ENCODE results near the gene RCC2. TPM values are rescaled to one million over a fixed set of nuclear protein-coding genes. Genes with fewer than 3 reads are reported as not detected.

Gene RCC2
- total and polyA plus RNA-seq, 7 donors: 12.8 to 62.9 (median 21.0) TPM

DNA sequence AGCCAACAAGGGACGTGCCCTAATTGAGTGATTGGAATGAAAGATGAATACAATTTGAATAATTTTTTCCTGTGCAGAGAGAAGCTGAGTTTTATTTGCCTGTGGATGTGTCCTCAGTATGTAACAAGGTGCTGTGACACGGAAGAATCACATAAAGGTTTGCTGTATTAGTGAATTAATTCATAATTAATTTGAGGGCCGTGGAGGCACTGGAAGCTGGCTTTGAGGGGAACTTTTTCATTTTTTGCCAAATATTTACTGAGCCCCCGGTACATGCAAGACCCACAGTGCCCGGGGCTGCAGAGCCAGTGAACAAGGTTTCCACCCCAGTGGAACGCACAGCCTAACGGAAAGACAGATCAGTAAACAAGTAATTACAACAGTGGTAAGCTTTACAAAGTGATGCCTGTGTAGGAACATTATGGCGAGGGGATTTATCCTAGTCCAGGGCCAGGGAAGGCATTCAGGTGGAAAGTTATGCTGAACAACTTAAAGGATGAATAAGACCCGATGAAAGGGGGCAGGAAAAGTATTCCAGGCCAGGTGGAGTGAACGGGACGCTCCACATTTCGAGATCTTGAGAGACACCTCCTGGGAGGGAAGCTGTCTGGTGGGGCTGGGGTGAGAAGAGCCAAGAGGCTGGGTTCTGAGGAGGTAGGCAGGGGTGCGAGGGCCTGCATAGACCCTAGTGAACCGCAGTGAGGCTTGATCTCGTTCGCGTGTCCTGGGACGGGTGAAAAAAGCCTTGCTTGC is 773 bp upstream of the RCC2 start:
- DNase-seq: no peak
- intact Hi-C loops (cut with DNase I): no loop called here
- no peaks in the 10 kb centered on the region for H3K27me3 ChIP-seq
- no peaks in the 10 kb centered on the region for H3K9me3 ChIP-seq
- peak overlapping the region; percentile 78 to 94 (median 88) for H3K27ac ChIP-seq
- peaks cover 0 to 37% (median 26%) of the 10 kb centered on the region in 4 donors for H3K4me1 ChIP-seq
- H3K36me3 ChIP-seq: no peaks in the 10 kb centered on the region
- 54 to 70% methylated on average over 18 of the region's 18 CpGs for WGBS, 2 donors
- peak overlapping the region; percentile 19 to 77 (median 66) for H3K4me3 ChIP-seq
- TF ChIP-seq POLR2A (IDR thresholded peaks at IDR 0.05) (no peak), EP300 (IDR thresholded peaks at IDR 0.05) (no peak), POLR2AphosphoS5 (IDR thresholded peaks at IDR 0.05) (no peak)
- TF ChIP-seq, protein P1, sequence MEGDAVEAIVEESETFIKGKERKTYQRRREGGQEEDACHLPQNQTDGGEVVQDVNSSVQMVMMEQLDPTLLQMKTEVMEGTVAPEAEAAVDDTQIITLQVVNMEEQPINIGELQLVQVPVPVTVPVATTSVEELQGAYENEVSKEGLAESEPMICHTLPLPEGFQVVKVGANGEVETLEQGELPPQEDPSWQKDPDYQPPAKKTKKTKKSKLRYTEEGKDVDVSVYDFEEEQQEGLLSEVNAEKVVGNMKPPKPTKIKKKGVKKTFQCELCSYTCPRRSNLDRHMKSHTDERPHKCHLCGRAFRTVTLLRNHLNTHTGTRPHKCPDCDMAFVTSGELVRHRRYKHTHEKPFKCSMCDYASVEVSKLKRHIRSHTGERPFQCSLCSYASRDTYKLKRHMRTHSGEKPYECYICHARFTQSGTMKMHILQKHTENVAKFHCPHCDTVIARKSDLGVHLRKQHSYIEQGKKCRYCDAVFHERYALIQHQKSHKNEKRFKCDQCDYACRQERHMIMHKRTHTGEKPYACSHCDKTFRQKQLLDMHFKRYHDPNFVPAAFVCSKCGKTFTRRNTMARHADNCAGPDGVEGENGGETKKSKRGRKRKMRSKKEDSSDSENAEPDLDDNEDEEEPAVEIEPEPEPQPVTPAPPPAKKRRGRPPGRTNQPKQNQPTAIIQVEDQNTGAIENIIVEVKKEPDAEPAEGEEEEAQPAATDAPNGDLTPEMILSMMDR (IDR thresholded peaks at IDR 0.05): no peak

DNA sequence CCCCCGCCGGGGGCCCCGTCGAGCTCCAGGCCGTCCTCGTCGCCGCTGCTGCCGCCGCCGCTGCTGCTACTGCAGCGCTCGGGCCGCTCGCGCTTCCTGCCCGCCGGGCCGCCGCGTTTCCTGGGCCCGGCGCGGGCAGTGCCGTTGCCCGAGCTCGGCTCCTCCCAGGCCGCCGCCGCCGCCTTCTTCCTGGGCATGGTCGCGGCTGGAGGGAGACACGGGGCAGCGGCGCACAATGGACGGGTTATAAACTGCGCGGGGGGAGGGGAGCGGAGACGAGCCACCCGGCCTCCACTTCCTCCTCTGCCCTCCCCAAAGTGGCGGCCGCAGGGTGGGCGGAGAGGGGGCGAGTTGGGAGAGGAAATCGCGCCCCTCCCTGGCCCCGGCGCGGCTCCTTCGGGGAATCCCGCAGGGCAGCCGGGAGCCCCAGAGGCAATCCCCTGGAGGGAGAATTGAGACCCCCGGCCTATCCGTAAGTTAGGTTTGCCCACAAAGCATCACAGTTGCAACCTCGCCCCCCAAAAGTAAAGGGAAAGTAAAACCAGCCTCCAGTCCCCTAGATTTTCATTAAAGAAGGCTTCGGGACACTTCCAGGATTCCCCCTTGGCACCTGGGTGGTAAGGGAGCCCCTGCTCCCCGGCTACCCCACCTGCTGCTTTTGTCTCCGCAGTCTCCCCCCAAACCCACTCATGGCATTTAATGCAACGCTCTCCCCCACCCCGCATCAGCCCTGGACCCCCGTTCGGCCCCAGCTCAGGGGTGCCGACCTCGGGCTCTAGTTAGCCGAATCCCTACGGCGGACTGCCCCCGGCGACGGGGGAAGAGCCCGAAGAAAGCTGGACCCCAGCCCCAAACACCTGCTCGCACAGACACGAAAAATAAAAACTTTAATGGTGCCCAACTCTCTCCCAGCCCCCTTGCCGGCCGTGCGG is 893 bp downstream of the RCC2 start:
- 1% methylated on average over 78 of the region's 78 CpGs for WGBS, 2 donors
- H3K9me3 ChIP-seq: no peaks in the 10 kb centered on the region
- DNase-seq: no peak
- no peaks in the 10 kb centered on the region for H3K27me3 ChIP-seq
- H3K4me3 ChIP-seq: peak overlapping the region; percentile 60 to 77 (median 66)
- intact Hi-C loops (cut with DNase I): loop anchor here (1.0 to 5.0 kb wide), 2 partner anchors 18 to 89 kb away; no protein-coding TSS in a partner anchor
- H3K4me1 ChIP-seq: peaks cover 0 to 39% (median 29%) of the 10 kb centered on the region in 4 donors
- H3K36me3 ChIP-seq: peaks cover 0 to 11% (median 0%) of the 10 kb centered on the region in 4 donors
- H3K27ac ChIP-seq: peak overlapping the region; percentile 80 to 94 (median 88)
- no peak for TF ChIP-seq POLR2A (IDR thresholded peaks at IDR 0.05)
- peak in 1 of 4 donors; percentile 35 for TF ChIP-seq POLR2AphosphoS5 (IDR thresholded peaks at IDR 0.05)
- TF ChIP-seq EP300 (IDR thresholded peaks at IDR 0.05): no peak

DNA sequence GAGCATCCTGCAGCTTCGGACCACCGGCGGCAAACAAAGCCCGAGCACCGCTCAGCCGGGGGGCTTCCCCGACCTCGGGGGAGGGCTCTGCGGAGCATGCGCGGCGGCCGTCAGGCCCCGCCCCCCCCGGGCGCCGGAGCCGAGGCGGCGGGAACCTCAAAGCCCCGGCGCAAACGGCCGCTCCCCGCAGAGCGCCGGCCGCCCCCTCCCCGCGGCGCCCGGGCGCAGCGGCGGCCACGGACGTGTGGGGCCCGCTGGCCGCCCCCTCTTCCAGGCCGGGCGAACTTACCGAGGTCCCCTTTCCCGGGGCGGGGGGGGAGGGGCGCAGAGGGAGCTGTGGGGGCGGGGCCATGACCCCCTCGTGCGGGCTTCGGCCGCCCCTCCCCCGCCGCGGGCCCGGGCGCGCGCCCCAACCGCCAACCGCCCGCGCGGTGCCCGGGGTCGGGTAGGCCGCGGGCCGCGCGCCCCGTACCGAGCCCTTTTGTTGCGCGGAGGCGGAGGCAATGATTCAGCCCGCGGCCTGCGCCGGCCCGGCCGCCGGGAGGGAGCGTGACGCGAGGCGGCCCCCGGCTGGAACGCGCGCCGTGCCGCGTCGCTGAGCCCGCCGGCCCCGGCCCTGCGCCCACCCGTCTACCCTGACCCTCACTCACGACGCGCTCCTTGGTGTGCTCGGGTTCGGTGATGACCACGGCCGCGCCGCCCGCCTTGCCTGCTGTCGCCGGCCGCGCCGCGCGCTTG is 1.7 kb downstream of the RCC2 start:
- Histone ChIP-seq H3K4me1 (peaks cover 0 to 39% (median 29%) of the 10 kb centered on the region in 4 donors), H3K27ac (peak overlapping the region; percentile 80 to 94 (median 88))

GRCh38 chr1:17437260-17437579 is 2.3 kb downstream of the RCC2 start:
- TF ChIP-seq POLR2AphosphoS5 (IDR thresholded peaks at IDR 0.05) (no peak), POLR2A (IDR thresholded peaks at IDR 0.05) (no peak), EP300 (IDR thresholded peaks at IDR 0.05) (no peak)
- TF ChIP-seq, protein P1 (IDR thresholded peaks at IDR 0.05): no peak
- Histone ChIP-seq H3K4me1 (peaks cover 0 to 39% (median 29%) of the 10 kb centered on the region in 4 donors), H3K27me3 (no peaks in the 10 kb centered on the region), H3K27ac (peak overlapping the region; percentile 80 to 94 (median 88)), H3K36me3 (peaks cover 0 to 17% (median under 1%) of the 10 kb centered on the region in 4 donors), H3K4me3 (peak overlapping the region; percentile 60 to 77 (median 66)), H3K9me3 (no peaks in the 10 kb centered on the region)
- no peak for DNase-seq
- intact Hi-C loops (cut with DNase I): loop anchor here (1.0 to 5.0 kb wide), 2 partner anchors 13 to 90 kb away; no protein-coding TSS in a partner anchor
- WGBS, 2 donors: 3 to 6% methylated on average over 9 of the region's 9 CpGs

More for the DNA sequence above, 1.7 kb downstream of the RCC2 start:
- WGBS, 2 donors: 0% methylated on average over 115 of the region's 115 CpGs
- DNase-seq: no peak
- Histone ChIP-seq H3K4me3 (peak overlapping the region; percentile 60 to 77 (median 66)), H3K9me3 (no peaks in the 10 kb centered on the region), H3K36me3 (peaks cover 0 to 17% (median 0%) of the 10 kb centered on the region in 4 donors), H3K27me3 (no peaks in the 10 kb centered on the region)
- TF ChIP-seq POLR2A (IDR thresholded peaks at IDR 0.05) (no peak), EP300 (IDR thresholded peaks at IDR 0.05) (no peak), POLR2AphosphoS5 (IDR thresholded peaks at IDR 0.05) (peak in 3 of 4 donors; percentile 18 to 54 (median 21))
- TF ChIP-seq, protein P1 (IDR thresholded peaks at IDR 0.05): no peak
- intact Hi-C loops (cut with DNase I): loop anchor here (1.0 to 5.0 kb wide), 2 partner anchors 13 to 90 kb away; no protein-coding TSS in a partner anchor
